ENCODE data around the gene SLC22A23. TPM values are rescaled to one million over a fixed set of nuclear protein-coding genes. Genes with fewer than 3 reads are reported as not detected.

The SLC22A23 gene
- total RNA-seq, 4 donors from 2014 or later = 8.3 to 22.5 (median 12.8) TPM

GRCh38 chr6:3484946-3485345 is 28.1 kb upstream of the SLC22A23 start:
- ATAC-seq (ENCODE audit: low FRiP score) (no peak), DNase-seq (ENCODE audit: low spot score) (no peak)
- TF ChIP-seq CTCF (IDR thresholded peaks at IDR 0.05) = no peak

- no peak for DNase-seq (ENCODE audit: low spot score)
Measured at GRCh38 chr6:3484192-3484591, 27.3 kb upstream of the SLC22A23 start.

GRCh38 chr6:3483675-3484074 is 26.8 kb upstream of the SLC22A23 start:
- TF ChIP-seq CTCF (IDR thresholded peaks at IDR 0.05) = no peak
- DNase-seq (ENCODE audit: low spot score) (no peak), ATAC-seq (ENCODE audit: low FRiP score) (no peak)

More at GRCh38 chr6:3484192-3484591, 27.3 kb upstream of the SLC22A23 start:
- no peak for TF ChIP-seq CTCF (IDR thresholded peaks at IDR 0.05)
- ATAC-seq (ENCODE audit: low FRiP score) = no peak

- TF ChIP-seq CTCF (IDR thresholded peaks at IDR 0.05) = no peak
- DNase-seq (ENCODE audit: low spot score) (no peak), ATAC-seq (ENCODE audit: low FRiP score) (no peak)
Measured at GRCh38 chr6:3482869-3483268, 26.0 kb upstream of the SLC22A23 start.

- ATAC-seq (ENCODE audit: low FRiP score) (no peak), DNase-seq (ENCODE audit: low spot score) (no peak)
- no peak for TF ChIP-seq CTCF (IDR thresholded peaks at IDR 0.05)
Measured at GRCh38 chr6:3481640-3482039, 24.8 kb upstream of the SLC22A23 start.

GRCh38 chr6:3480009-3480408 is 23.2 kb upstream of the SLC22A23 start:
- ATAC-seq (ENCODE audit: low FRiP score) (no peak), DNase-seq (ENCODE audit: low spot score) (no peak)
- TF ChIP-seq CTCF (IDR thresholded peaks at IDR 0.05) = no peak

GRCh38 chr6:3473773-3474172 is 16.9 kb upstream of the SLC22A23 start:
- DNase-seq (ENCODE audit: low spot score) (no peak), ATAC-seq (ENCODE audit: low FRiP score) (no peak)
- TF ChIP-seq CTCF (IDR thresholded peaks at IDR 0.05) = no peak

Data from omental fat pad (tissue), 4 donors.